Fibroblast of peridontal ligament (primary cell): Measurements from ENCODE around the gene A2ML1.
"Not testable (repeated sequence)": the region's sequence is repeated elsewhere in the genome, so short reads cannot be mapped to it uniquely, and the experiment has no call there.

Source experiments
- DNase-seq: peaks from one replicate; pipeline ENCODE4 v3.0.0-alpha.2; 2010; ENCODE audit errors: extremely low read depth

The A2ML1 gene

GRCh38 chr12:8855891-8856290, 33.5 kb downstream of the A2ML1 start:
- DNase-seq, result no peak

DNA sequence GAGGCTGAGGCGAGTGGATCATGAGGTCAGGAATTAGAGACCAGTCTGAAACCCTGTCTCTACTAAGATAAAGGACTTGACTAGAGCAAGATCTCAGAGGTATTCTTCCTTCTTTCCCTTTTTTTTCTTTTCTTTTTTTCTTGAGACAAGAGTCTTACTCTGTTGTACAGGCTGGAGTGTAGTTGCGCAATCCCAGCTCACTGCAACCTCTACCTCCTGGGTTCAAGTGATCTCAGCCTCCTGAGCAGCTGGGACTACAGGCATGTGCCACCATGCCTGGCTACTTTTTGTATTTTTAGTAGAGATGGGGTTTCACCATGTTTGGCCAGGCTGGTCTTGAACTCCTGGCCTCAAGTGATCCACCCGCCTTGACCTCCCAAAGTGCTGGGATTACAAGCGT, 37.0 kb downstream of the A2ML1 start:
- not testable (repeated sequence) for DNase-seq

- DNase-seq, result peak; percentile 63
These were observed 37.9 kb downstream of the A2ML1 start for GRCh38 chr12:8860165-8860961.

DNA sequence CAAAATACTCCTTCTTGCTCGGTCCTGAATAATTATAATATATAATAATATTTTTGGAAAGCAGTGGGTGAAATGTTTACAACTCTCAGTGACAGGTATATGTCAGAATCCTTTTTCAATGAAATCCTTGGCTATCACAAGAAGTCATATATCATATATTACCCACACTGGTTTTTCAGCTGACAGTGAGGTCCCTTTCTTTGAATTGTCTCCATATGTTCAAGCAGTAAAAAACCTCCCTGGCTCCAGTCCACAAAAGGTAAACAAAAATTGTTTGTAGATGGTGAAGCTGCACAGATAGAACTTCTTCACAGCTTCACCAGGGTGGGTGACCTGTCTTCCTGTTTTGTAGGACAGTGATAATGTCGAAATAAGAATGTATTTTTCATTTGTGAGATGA, 44.0 kb downstream of the A2ML1 start:
- DNase-seq, result no peak

DNA sequence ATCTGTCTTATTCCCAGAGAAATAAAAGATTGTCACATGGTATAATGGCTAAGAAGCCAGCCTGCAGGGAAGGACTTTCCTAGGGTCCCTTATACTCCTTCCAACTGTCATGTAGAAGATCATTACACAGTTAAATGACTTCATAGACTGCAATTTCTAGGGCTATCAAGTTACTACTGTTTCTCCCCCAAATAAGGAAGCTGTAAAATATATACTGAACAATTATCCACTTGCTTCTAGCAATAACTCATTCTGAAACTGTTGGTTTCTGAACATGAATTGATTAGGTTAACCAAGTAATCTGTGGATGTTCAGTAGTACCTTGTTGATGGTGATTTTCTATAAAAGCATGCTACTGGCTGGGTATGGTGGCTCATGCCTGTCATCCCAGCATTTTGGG, 44.6 kb downstream of the A2ML1 start:
- no peak for DNase-seq

DNA sequence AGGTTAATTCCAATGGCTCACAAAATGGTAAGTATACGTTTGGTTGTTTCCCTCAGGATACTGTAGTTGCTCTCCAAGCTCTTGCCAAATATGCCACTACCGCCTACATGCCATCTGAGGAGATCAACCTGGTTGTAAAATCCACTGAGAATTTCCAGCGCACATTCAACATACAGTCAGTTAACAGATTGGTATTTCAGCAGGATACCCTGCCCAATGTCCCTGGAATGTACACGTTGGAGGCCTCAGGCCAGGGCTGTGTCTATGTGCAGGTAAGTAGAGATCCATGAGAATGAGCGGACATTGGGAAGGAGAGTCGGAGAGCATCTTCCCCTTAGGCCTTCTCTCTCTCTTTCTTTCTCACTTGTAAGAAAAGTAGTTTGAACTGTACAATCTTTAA, 45.4 kb downstream of the A2ML1 start:
- DNase-seq, result peak; percentile 2

GRCh38 chr12:8870586-8870985, 48.2 kb downstream of the A2ML1 start:
- no peak for DNase-seq

GRCh38 chr12:8871068-8871467, 48.6 kb downstream of the A2ML1 start:
- DNase-seq, result no peak

- no peak for DNase-seq
These were observed 54.5 kb downstream of the A2ML1 start for GRCh38 chr12:8876887-8877286.

DNA sequence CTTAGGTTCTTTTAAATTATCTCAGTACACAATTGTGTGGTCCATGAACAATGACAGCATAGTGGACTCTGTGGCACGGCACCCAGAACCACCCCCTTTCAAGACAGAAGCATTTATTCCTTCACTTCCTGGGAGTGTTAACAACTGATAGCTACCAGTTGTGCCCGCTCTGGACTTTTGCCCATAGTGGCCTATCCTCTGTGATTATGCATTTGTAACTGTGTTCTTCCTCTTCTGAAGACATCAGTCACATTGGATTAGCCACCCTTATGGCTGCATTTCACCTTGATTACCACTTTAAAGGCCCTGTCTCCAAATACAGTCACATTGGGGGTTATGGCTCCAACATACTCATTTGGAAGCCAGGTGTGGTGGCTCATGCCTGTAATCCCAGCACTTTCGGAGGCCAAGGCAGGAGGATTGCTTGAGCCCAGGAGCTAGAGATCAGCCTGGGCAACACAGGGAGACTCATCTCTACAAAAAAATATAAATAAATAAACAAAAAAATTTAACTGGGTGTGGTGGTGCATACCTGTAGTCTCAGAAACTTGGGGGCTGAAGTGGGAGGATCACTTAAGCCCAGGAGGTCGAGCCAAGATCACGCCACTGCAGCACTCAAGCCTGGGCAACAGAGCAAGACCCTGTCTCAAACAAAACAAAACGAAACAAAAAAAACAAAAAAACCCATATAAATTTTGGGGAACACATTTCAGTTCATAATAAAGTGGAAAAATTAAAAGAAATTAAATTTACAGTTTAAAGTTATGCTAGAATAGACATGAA, 64.3 kb downstream of the A2ML1 start:
- DNase-seq, result no peak

DNA sequence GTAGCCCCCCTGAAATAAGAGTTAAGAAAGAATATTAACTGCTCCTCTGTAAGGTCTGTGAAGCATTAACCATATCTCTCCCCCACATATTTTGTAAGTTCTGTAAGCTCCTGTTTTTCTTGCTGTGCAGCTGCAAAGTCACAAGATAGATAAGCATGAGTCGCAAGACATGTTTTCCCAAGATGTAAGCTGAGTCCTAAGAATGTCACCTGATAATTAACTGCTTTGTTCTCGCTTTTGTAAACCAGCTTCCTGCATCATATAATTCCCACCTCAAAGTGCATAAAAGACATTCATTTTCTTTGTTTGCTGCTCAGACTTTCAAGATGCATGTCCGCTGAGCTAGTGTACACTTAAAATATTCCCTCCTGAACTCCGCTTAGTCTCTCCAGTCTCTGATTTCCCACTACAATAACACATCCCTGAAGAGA, 64.9 kb downstream of the A2ML1 start:
- no peak for DNase-seq

DNA sequence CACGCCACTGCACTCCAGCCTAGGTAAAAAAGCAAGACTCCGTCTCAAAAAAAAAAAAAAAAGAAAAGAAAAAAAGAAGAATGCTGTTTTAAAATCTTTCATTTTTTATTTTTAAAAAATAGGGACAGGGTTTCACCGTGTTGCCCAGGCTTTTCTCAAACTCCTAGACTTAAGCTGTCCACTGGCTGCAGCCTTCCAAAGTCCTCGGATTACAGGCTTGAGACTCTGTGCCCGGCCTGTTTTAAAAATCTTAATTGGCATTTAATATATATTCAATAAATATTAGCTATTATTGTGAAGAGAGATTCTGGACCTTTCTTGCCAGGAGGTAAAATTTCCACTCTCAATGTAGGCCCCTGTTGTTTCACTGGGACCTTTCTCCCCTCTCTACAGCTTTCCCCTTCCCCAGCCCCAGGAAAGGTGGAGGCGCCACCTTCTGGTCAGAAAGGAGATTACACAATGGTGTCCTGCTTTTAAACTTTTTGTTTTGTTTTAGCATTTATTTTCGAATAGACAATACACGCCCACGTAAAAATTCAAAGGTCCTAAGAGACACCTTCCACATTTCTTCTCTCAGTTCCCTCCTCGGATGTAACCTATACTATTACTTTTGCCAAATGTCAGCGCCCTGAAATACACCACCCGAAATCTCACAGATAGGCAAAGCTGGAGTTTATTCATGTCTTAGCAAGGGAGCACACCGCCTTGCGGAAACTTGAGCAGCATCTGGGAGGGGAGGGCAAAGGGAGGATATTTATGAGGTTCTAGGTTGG, 68.1 kb downstream of the A2ML1 start:
- peak; percentile 57 for DNase-seq

DNA sequence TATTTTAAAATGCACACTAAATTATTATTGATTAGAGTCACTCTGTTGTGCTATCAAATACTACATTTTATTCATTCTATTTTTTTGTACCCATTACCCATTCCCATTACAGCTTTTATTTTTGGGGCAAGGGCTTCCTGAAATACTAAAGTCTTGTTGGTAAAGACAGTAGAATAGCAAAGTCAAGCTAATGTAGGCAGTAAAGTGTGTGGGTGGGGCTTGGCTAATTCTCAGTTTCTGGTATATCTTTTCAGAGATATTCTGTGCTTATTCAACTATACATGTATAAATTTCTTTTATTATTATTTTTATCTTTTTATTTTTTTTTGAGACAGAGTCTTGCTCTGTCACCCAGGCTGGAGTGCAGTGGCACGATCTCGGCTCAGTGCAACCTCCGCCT, 69.6 kb downstream of the A2ML1 start:
- DNase-seq, result no peak

DNA sequence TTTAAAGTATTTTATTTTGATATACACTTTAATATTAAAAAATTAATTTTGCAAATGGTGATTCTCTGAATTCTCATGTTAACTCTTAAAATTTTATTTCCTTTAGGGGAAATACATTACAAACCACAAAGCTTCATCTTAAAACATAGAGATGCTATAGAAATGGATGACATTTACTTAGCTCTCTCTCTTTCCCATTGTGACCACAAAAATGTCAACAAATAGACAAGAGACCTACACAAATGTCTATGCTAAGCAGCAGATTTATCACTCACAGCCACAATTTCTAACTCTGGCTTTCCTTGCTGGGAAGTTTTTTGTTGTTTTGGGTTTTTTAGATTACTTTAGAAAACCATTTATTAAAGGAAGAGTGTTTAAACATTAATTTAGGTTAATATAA, 72.0 kb downstream of the A2ML1 start:
- DNase-seq, result no peak

DNA sequence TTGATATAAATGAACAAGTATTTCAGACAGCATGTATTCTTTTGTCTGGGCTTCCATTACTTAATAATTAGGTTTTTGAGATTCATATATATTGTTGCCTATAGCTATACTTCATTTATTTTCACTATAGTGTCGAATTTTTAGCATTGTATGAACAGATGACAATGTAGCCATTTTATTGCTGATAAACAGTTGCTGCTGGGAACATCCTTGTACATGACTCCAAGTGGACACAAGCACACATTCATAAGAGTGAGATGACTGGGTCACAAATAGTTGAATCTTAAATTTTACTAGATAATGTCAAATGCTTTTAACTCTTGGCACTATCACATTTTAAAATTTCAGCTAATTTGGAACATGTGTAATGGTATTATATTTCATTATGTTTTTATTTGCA, 72.6 kb downstream of the A2ML1 start:
- DNase-seq, result no peak

DNA sequence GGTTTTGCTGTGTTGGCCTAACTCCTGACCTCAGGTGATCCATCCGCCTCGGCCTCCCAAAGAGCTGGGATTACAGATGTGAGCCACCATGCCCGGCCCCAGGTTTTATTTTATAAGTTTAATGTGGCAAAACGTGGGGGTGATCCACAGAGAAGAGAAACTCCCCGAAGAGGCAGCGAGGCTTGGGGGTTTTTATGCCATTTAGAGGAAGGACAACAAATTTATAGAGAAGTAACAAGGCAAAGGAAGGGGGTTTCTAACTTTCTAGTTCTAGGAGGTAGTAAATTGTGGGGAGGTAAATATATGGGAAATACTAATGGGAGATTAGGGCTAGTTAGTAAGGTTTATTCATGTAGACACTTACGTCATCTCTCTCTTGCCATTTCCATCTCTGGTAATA, 74.7 kb downstream of the A2ML1 start:
- no peak for DNase-seq

DNA sequence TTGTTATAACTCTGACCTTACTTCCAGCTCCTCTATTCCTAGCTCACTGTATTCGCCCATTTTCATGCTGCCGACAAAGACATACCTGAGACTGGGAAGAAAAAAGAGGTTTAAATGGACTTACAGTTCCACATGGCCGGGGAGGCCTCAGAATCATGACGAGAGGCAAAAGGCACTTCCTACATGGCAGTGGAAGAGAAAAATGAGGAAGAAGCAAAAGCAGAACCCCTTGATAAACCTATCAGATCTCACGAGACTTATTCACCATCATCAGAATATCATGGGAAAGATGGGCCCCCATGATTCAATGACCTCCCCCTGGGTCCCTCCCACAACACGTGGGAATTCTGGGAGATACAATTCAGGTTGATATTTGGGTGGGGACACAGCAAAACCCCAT, 77.4 kb downstream of the A2ML1 start:
- no peak for DNase-seq

GRCh38 chr12:8902703-8903102, 80.3 kb downstream of the A2ML1 start:
- not testable (repeated sequence) for DNase-seq

DNA sequence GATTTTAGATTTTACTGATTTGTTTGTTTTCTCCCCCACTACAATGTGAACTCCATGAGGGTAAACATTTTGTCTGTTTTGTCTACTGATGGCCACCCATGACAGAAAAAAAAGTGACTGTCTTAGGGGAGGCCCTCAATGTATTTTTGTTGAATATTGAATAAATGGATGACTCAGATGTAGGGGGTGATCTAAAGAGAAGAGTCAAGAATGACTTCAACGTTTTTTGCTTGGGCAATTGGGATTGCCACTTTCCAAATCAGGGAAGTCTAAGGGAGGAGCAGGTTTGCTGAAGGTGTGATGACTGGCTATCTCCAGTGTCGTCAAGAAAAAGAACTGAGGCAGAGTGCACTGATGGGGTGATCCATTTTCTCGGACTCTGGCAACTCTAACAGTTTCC, 81.2 kb downstream of the A2ML1 start:
- no peak for DNase-seq

- DNase-seq, result no peak
These were observed 82.2 kb downstream of the A2ML1 start for GRCh38 chr12:8904665-8905064.

GRCh38 chr12:8905546-8905945, 83.1 kb downstream of the A2ML1 start:
- no peak for DNase-seq
